Neural cell (in vitro differentiated cells): ENCODE data around the gene CHST11. TPM values are rescaled to one million over a fixed set of nuclear protein-coding genes. Genes with fewer than 3 reads are reported as not detected.

ENCODE experiments used
- H2AFZ ChIP-seq: fragments of 200-600, 300-800 bp; sonication (generic), shearing (Covaris generic); 2 replicates; pipeline ENCODE4 v1.6.0; 2014; ENCODE audit warnings: low read depth, mild to moderate bottlenecking, antibody characterized with exemption, low read length, moderate library complexity
- H3F3A ChIP-seq: fragments of 200-600 bp; shearing (Covaris generic); 2 replicates; pipeline ENCODE4 v1.6.1; 2016; ENCODE audit warnings: mild to moderate bottlenecking, moderate library complexity, mixed read lengths, antibody characterized with exemption, low read length; ENCODE audit not compliant: insufficient read depth, poor library complexity, severe bottlenecking
- H3K27ac ChIP-seq: fragments of 200-600, 300-800 bp; sonication (generic), shearing (Covaris generic); 2 replicates; pipeline ENCODE4 v1.5.1; 2014; ENCODE audit warnings: mild to moderate bottlenecking, low read length, moderate library complexity
- H3K27me3 ChIP-seq: fragments of 300-800, 200-600 bp; sonication (generic), shearing (Covaris generic); 2 replicates; pipeline ENCODE4 v1.6.0; 2014; ENCODE audit warnings: mild to moderate bottlenecking, low read depth, low read length, moderate library complexity; ENCODE audit not compliant: insufficient read depth
- H3K36me3 ChIP-seq: fragments of 300-800, 200-600 bp; sonication (generic), shearing (Covaris generic); 2 replicates; pipeline ENCODE4 v1.5.1; 2014; ENCODE audit warnings: mild to moderate bottlenecking, antibody characterized with exemption, low read length, moderate library complexity; ENCODE audit not compliant: insufficient read depth
- H3K4me2 ChIP-seq: fragments of 300-800, 200-600 bp; sonication (generic), shearing (Covaris generic); 2 replicates; pipeline ENCODE4 v1.6.0; 2014; ENCODE audit warnings: mild to moderate bottlenecking, low read length
- H3K4me3 ChIP-seq: fragments of 300-800, 200-600 bp; sonication (generic), shearing (Covaris generic); 2 replicates; pipeline ENCODE4 v1.5.1; 2014; ENCODE audit warnings: mild to moderate bottlenecking, low read length, moderate library complexity
- H3K79me2 ChIP-seq: fragments of 200-600 bp; shearing (Covaris generic); replicated peaks from 2 replicates; pipeline ENCODE4 v1.6.0; 2014; ENCODE audit warnings: mild to moderate bottlenecking, low read length, moderate library complexity; ENCODE audit not compliant: insufficient read depth
- H3K9ac ChIP-seq: fragments of 300-800, 200-600 bp; sonication (generic), shearing (Covaris generic); 2 replicates; pipeline ENCODE4 v1.6.1; 2016; ENCODE audit warnings: mild to moderate bottlenecking, low read length, mixed read lengths
- H3K9me2 ChIP-seq: fragments of 200-600 bp; shearing (Covaris generic); 2 replicates; pipeline ENCODE4 v1.6.1; 2016; ENCODE audit warnings: mild to moderate bottlenecking, low read length, mixed read lengths; ENCODE audit not compliant: insufficient read depth
- H3K9me3 ChIP-seq: fragments of 200-600, 300-800 bp; sonication (generic), shearing (Covaris generic); 2 replicates; pipeline ENCODE4 v1.6.1; 2016; ENCODE audit warnings: mild to moderate bottlenecking, mixed run types, low read length, moderate library complexity, mixed read lengths
- H4K20me1 ChIP-seq: fragments of 200-600 bp; shearing (Covaris generic); 2 replicates; pipeline ENCODE4 v1.6.1; 2016; ENCODE audit warnings: mild to moderate bottlenecking, mixed run types; ENCODE audit not compliant: insufficient read depth
- EP300 ChIP-seq: fragments of 450-650 bp; conservative IDR thresholded peaks from 2 replicates; pipeline ENCODE4 v1.6.1; 2014; ENCODE audit warnings: antibody characterized with exemption, mild to moderate bottlenecking, moderate library complexity; ENCODE audit not compliant: poor library complexity, severe bottlenecking
- EZH2 ChIP-seq: fragments of 200-600, 300-800 bp; shearing (Covaris generic), sonication (generic); IDR thresholded peaks from 2 replicates; pipeline ENCODE4 v1.6.1; 2014; ENCODE audit warnings: antibody characterized with exemption, low read length, borderline replicate concordance, mild to moderate bottlenecking; ENCODE audit not compliant: insufficient read depth, poor library complexity, severe bottlenecking
- MXI1 ChIP-seq: fragments of 450-650 bp; conservative IDR thresholded peaks from 2 replicates; pipeline ENCODE4 v1.6.1; 2014; ENCODE audit warnings: antibody characterized with exemption, mild to moderate bottlenecking; ENCODE audit not compliant: poor library complexity, severe bottlenecking
- POLR2AphosphoS5 ChIP-seq: IDR thresholded peaks from 2 replicates; pipeline ENCODE4 v1.6.1; 2012
- RAD21 ChIP-seq: fragments of 450-650 bp; conservative IDR thresholded peaks from 2 replicates; pipeline ENCODE4 v1.6.1; 2014; ENCODE audit warnings: antibody characterized with exemption, mild to moderate bottlenecking, moderate library complexity
- SMC3 ChIP-seq: fragments of 450-650 bp; conservative IDR thresholded peaks from 2 replicates; pipeline ENCODE4 v1.6.1; 2014; ENCODE audit warnings: antibody characterized with exemption, mild to moderate bottlenecking, moderate library complexity; ENCODE audit not compliant: poor library complexity
- TAF1 ChIP-seq: IDR thresholded peaks from 2 replicates; pipeline ENCODE4 v1.6.1; 2012; ENCODE audit warnings: low read depth
- polyA plus RNA-seq: library from polyadenylated mRNA; depleted of rRNA; stranded (reverse); fragments of >200 nt; gene quantifications from 2 replicates; pipeline ENCODE4 v1.2.3, GENCODE V29; 2014
- TF ChIP-seq, protein P1 (sequence below): fragments of 450-650 bp; IDR thresholded peaks from 2 replicates; pipeline ENCODE4 v1.5.1; 2014; ENCODE audit warnings: antibody characterized with exemption, mild to moderate bottlenecking, moderate library complexity; ENCODE audit not compliant: poor library complexity, severe bottlenecking
- TF ChIP-seq, protein P2 (sequence below): IDR thresholded peaks from 2 replicates; pipeline ENCODE4 v1.6.1; 2012; ENCODE audit warnings: borderline replicate concordance

The CHST11 gene
- polyA plus RNA-seq, 1 donor from 2014 or later, result 15.0 TPM

DNA sequence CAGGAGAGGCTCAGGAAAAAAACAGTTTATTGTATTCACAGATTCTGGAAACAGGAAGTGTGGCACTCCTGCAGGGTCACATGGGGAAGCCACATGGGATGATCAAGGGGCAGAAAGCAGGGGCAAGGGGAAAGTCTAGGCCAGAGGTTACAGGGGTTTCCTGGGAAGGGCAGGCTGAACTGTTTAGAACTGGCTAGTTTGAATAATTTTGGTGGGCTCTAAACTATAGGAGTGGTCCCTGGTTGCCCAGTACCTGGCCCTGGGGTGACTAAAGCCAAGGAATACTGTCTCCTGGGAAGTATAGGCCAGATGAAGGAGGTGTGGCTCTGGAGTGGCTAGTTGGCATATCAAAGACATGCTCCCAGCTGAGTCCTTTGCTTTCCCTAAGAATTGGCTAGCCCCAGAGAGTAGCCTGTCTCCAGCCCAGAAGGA is 332.1 kb downstream of the CHST11 start:
- Histone ChIP-seq H3K9ac (no peak overlapping the region), H4K20me1 (no peaks in the 10 kb centered on the region), H2AFZ (no peak overlapping the region), H3K9me2 (no peaks in the 10 kb centered on the region), H3K4me3 (no peak overlapping the region), H3K27ac (no peak overlapping the region), H3K36me3 (no peaks in the 10 kb centered on the region), H3F3A (no peaks in the 10 kb centered on the region), H3K4me2 (no peak overlapping the region), H3K79me2 (no peaks in the 10 kb centered on the region), H3K27me3 (no peaks in the 10 kb centered on the region), H3K9me3 (no peaks in the 10 kb centered on the region)
- no peak for TF ChIP-seq SMC3
- TF ChIP-seq POLR2AphosphoS5, result no peak
- no peak for TF ChIP-seq TAF1
- no peak for TF ChIP-seq MXI1
- TF ChIP-seq, protein P1, sequence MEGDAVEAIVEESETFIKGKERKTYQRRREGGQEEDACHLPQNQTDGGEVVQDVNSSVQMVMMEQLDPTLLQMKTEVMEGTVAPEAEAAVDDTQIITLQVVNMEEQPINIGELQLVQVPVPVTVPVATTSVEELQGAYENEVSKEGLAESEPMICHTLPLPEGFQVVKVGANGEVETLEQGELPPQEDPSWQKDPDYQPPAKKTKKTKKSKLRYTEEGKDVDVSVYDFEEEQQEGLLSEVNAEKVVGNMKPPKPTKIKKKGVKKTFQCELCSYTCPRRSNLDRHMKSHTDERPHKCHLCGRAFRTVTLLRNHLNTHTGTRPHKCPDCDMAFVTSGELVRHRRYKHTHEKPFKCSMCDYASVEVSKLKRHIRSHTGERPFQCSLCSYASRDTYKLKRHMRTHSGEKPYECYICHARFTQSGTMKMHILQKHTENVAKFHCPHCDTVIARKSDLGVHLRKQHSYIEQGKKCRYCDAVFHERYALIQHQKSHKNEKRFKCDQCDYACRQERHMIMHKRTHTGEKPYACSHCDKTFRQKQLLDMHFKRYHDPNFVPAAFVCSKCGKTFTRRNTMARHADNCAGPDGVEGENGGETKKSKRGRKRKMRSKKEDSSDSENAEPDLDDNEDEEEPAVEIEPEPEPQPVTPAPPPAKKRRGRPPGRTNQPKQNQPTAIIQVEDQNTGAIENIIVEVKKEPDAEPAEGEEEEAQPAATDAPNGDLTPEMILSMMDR, result no peak
- no peak for TF ChIP-seq EZH2
- TF ChIP-seq EP300, result no peak
- TF ChIP-seq, protein P2, sequence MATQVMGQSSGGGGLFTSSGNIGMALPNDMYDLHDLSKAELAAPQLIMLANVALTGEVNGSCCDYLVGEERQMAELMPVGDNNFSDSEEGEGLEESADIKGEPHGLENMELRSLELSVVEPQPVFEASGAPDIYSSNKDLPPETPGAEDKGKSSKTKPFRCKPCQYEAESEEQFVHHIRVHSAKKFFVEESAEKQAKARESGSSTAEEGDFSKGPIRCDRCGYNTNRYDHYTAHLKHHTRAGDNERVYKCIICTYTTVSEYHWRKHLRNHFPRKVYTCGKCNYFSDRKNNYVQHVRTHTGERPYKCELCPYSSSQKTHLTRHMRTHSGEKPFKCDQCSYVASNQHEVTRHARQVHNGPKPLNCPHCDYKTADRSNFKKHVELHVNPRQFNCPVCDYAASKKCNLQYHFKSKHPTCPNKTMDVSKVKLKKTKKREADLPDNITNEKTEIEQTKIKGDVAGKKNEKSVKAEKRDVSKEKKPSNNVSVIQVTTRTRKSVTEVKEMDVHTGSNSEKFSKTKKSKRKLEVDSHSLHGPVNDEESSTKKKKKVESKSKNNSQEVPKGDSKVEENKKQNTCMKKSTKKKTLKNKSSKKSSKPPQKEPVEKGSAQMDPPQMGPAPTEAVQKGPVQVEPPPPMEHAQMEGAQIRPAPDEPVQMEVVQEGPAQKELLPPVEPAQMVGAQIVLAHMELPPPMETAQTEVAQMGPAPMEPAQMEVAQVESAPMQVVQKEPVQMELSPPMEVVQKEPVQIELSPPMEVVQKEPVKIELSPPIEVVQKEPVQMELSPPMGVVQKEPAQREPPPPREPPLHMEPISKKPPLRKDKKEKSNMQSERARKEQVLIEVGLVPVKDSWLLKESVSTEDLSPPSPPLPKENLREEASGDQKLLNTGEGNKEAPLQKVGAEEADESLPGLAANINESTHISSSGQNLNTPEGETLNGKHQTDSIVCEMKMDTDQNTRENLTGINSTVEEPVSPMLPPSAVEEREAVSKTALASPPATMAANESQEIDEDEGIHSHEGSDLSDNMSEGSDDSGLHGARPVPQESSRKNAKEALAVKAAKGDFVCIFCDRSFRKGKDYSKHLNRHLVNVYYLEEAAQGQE, result no peak
- TF ChIP-seq RAD21, result no peak

DNA sequence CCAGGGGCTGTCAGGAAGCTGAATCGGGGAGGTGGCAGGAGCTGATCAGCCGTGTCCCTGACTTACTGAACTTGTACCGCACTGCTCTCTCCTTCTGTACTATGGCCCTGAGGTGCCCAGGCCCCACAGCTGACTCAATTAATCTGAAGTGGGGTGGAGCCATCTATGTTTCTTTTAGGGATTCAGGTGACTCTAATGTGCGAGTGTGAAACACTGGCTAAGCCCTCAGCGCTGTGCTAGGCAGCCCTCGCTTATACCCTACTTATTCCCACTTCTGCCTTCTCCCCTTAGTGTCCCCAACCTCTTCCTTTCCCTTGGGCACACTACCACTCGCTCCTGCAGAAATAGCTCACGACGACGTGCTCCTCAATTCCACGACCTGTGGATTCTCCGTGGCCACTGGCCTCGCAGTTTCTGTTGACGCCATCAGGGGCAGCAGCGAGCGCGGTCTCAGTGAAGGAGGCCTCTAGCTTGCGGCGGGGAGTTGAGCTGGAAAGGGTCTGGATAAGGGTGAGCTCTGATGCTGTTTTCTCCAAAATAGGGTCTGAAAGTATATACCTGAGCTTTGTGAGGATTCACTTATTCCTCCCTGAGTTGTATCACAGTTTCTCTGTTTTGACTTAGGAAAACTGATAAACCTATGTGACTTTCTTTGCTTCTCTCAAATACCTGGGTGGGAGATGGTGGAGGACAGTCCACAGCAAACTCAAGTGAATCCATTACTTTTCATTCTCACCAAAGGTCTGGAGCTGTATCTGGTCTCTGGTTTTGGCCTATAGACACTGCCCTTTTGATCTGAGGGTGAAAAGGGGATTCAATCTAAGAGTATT is 333.8 kb downstream of the CHST11 start:
- no peak overlapping the region for H3K4me2 ChIP-seq
- H3F3A ChIP-seq, result no peaks in the 10 kb centered on the region
- TF ChIP-seq EP300, result no peak
- TF ChIP-seq, protein P2, result no peak
- no peak for TF ChIP-seq SMC3
- TF ChIP-seq, protein P1, result peak; percentile 46
- TF ChIP-seq RAD21, result peak; percentile 23
- no peak overlapping the region for H3K9ac ChIP-seq
- H3K9me2 ChIP-seq, result no peaks in the 10 kb centered on the region
- no peaks in the 10 kb centered on the region for H3K79me2 ChIP-seq
- no peaks in the 10 kb centered on the region for H3K36me3 ChIP-seq
- no peak overlapping the region for H2AFZ ChIP-seq
- H3K27me3 ChIP-seq, result no peaks in the 10 kb centered on the region
- no peak overlapping the region for H3K27ac ChIP-seq
- H4K20me1 ChIP-seq, result no peaks in the 10 kb centered on the region
- no peaks in the 10 kb centered on the region for H3K9me3 ChIP-seq
- H3K4me3 ChIP-seq, result no peak overlapping the region
